Natural killer cell (primary cell): ENCODE data around the gene CROCC2. TPM values are rescaled to one million over a fixed set of nuclear protein-coding genes. Genes with fewer than 3 reads are reported as not detected.

ENCODE experiments used
- ATAC-seq, 3 donors: fragments of 150-1000 bp in 2 of 3; fragments of 200-7000 bp in 1 of 3; cut with Tn5 transposase; 1 replicate in 1 of 3; 2 replicates in 2 of 3; pipeline ENCODE4 v1.10.0; 2021; ENCODE audit warnings: mild to moderate bottlenecking in 2 of 3, moderate library complexity in 2 of 3
- DNase-seq, 2 donors: peaks; one replicate each; pipeline versions ENCODE4 v3.0.0 to v3.0.0-alpha.2; 2013 to 2021; ENCODE audit warnings: mixed read lengths in 1 of 2
- H3K27ac ChIP-seq: one replicate; pipeline ENCODE4 v1.5.1; 2013; ENCODE audit warnings: mild to moderate bottlenecking, low read length
- H3K27me3 ChIP-seq: one replicate; pipeline ENCODE4 v1.6.1; 2013; ENCODE audit warnings: low read length; ENCODE audit not compliant: control insufficient read depth, insufficient read depth
- H3K36me3 ChIP-seq: one replicate; pipeline ENCODE4 v1.6.1; 2013; ENCODE audit warnings: low read length; ENCODE audit not compliant: control insufficient read depth, insufficient read depth
- H3K4me1 ChIP-seq: one replicate; pipeline ENCODE4 v1.6.1; 2013; ENCODE audit warnings: low read length; ENCODE audit not compliant: control insufficient read depth, insufficient read depth
- H3K4me3 ChIP-seq: one replicate; pipeline ENCODE4 v1.5.1; 2013; ENCODE audit warnings: low read length
- H3K9me3 ChIP-seq: one replicate; pipeline ENCODE4 v1.6.1; 2013; ENCODE audit warnings: low read length; ENCODE audit not compliant: control insufficient read depth, insufficient read depth
- H3K27ac Mint-ChIP-seq, 2 donors: one replicate each; pipeline ENCODE4 v1.8.0; 2022; ENCODE audit warnings: mild to moderate bottlenecking in 2 of 2, mixed read lengths in 2 of 2, moderate library complexity in 1 of 2
- H3K27me3 Mint-ChIP-seq, 2 donors: one replicate each; pipeline ENCODE4 v1.8.0; 2022; ENCODE audit warnings: low read depth in 2 of 2, mixed read lengths in 2 of 2
- H3K36me3 Mint-ChIP-seq: one replicate; pipeline ENCODE4 v1.8.0; 2022; ENCODE audit warnings: mixed read lengths
- H3K4me1 Mint-ChIP-seq, 2 donors: one replicate each; pipeline ENCODE4 v1.8.0; 2022; ENCODE audit warnings: mixed read lengths in 2 of 2
- H3K4me3 Mint-ChIP-seq: one replicate; pipeline ENCODE4 v1.8.0; 2022; ENCODE audit warnings: mild to moderate bottlenecking, moderate library complexity, mixed read lengths
- H3K9me3 Mint-ChIP-seq, 2 donors: one replicate each; pipeline ENCODE4 v1.8.0; 2022; ENCODE audit warnings: mixed read lengths in 2 of 2
- CTCF ChIP-seq: fragments of 200-600 bp; IDR thresholded peaks from one replicate; pipeline ENCODE4 v1.8.0; 2022; ENCODE audit warnings: antibody characterized with exemption
- WGBS: methylation state at CpG from one replicate; pipeline ENCODE4 v1.1.7; 2013; ENCODE audit warnings: missing lambda C conversion rate; ENCODE audit not compliant: insufficient coverage; 5-methylcytosine and 5-hydroxymethylcytosine counted together
- intact Hi-C: fragments of 100-400 bp; cut with micrococcal nuclease; formaldehyde crosslinking; loops from one replicate; pipeline ENCODE4 v1.14.2; 2022
- total RNA-seq, 4 donors: library from RNA; stranded (reverse); fragments of 120-200 nt in 1 of 4; gene quantifications; one replicate each; pipeline versions ENCODE4 v1.2.3 to v1.2.4, GENCODE V29; 2013 to 2022

The CROCC2 gene
- total RNA-seq, 3 donors from 2014 or later (not counting 1 experiment from before 2014, with no cell fraction given), result 0.14 TPM; not detected in 2

- Histone ChIP-seq H3K4me1 (peaks cover 2% of the 10 kb centered on the region), H3K27ac (no peak overlapping the region), H3K36me3 (no peaks in the 10 kb centered on the region), H3K27me3 (no peaks in the 10 kb centered on the region), H3K9me3 (no peaks in the 10 kb centered on the region), H3K4me3 (no peak overlapping the region)
- Mint-ChIP-seq H3K4me1 (peaks cover 0 to 4% of the 10 kb centered on the region in 2 donors), H3K4me3 (no peak overlapping the region), H3K36me3 (no peaks in the 10 kb centered on the region), H3K9me3 (peaks cover 0 to 3% of the 10 kb centered on the region in 2 donors), H3K27me3 (peaks cover 6 to 9% of the 10 kb centered on the region in 2 donors), H3K27ac (no peak overlapping the region)
- no peak for TF ChIP-seq CTCF
- DNase-seq (no peak), ATAC-seq (no peak)
- intact Hi-C loops, result no loop called here
- 74% methylated on average over 3 of the region's 3 CpGs for whole genome bisulfite sequencing
Observed at GRCh38 chr2:240970104-240970503, 64.0 kb downstream of the CROCC2 start.

- Histone ChIP-seq H3K9me3 (no peaks in the 10 kb centered on the region), H3K4me3 (no peak overlapping the region), H3K27ac (no peak overlapping the region), H3K36me3 (no peaks in the 10 kb centered on the region), H3K27me3 (no peaks in the 10 kb centered on the region), H3K4me1 (no peaks in the 10 kb centered on the region)
- 89% methylated on average over 15 of the region's 15 CpGs for WGBS
- intact Hi-C loops, result no loop called here
- Mint-ChIP-seq H3K27me3 (peaks cover 8 to 9% of the 10 kb centered on the region in 2 donors), H3K4me3 (no peak overlapping the region), H3K36me3 (no peaks in the 10 kb centered on the region), H3K4me1 (peaks cover 0 to 4% of the 10 kb centered on the region in 2 donors), H3K9me3 (peaks cover 0 to 3% of the 10 kb centered on the region in 2 donors), H3K27ac (no peak overlapping the region)
- no peak for TF ChIP-seq CTCF
- ATAC-seq, result no peak
- DNase-seq, result no peak
Observed at GRCh38 chr2:240970816-240971215, 64.7 kb downstream of the CROCC2 start.

GRCh38 chr2:240972201-240972600 is 66.1 kb downstream of the CROCC2 start:
- no peak overlapping the region for H3K4me3 ChIP-seq
- ATAC-seq (peak in 1 of 3 donors; percentile 22), DNase-seq (no peak)
- no peak overlapping the region for H3K27ac ChIP-seq
- H3K4me1 ChIP-seq, result no peaks in the 10 kb centered on the region
- intact Hi-C loops, result no loop called here
- H3K27me3 ChIP-seq, result no peaks in the 10 kb centered on the region
- no peak overlapping the region for H3K4me3 Mint-ChIP-seq
- peaks cover 0 to 3% of the 10 kb centered on the region in 2 donors for H3K9me3 Mint-ChIP-seq
- H3K27ac Mint-ChIP-seq, result no peak overlapping the region
- H3K36me3 ChIP-seq, result no peaks in the 10 kb centered on the region
- H3K4me1 Mint-ChIP-seq, result peaks cover 0 to 4% of the 10 kb centered on the region in 2 donors
- no peak for TF ChIP-seq CTCF
- H3K36me3 Mint-ChIP-seq, result no peaks in the 10 kb centered on the region
- no peaks in the 10 kb centered on the region for H3K9me3 ChIP-seq
- WGBS, result 87% methylated on average over 11 of the region's 11 CpGs
- peaks cover 8 to 9% of the 10 kb centered on the region in 2 donors for H3K27me3 Mint-ChIP-seq
